K562 (cell line): ENCODE data around the gene DPP10. TPM values are rescaled to one million over a fixed set of nuclear protein-coding genes. Genes with fewer than 3 reads are reported as not detected.

Source experiments
- ATAC-seq: fragments of 200-7000 bp; cut with Tn5 transposase; 3 replicates; pipeline ENCODE4 v1.9.1; 2020; ENCODE audit warnings: moderate library complexity
- BruUV-seq: library from RNA; stranded (reverse); fragments of 400-500 nt; replicated peaks from 2 replicates; lab custom pipeline; 2021; lab: Mats Ljungman, UMichigan
- CTCF ChIA-PET: fragments of 300-600 bp; formaldehyde crosslinking; extraction: SDS; loops from one replicate; lab custom pipeline; 2021; ENCODE audit warnings: low intra/inter-chr PET ratio; lab: Yijun Ruan, JAX
- POLR2A ChIA-PET: fragments of 300-600, 350-650 bp; sonication (Branson Sonifier 250); formaldehyde crosslinking; extraction: SDS; loops from one replicate; lab custom pipeline; 2021; ENCODE audit warnings: antibody characterized with exemption, inconsistent platforms; lab: Yijun Ruan, JAX
- DNase-seq, 4 experiments: peaks; one replicate each; pipeline versions ENCODE4 v3.0.0 to v3.0.0-alpha.2; 2011 to 2018; ENCODE audit warnings: low spot score in 3 of 4, mixed read lengths in 3 of 4; ENCODE audit errors: extremely low read depth in 1 of 4
- FAIRE-seq: peaks from 2 replicates; lab custom pipeline; 2011; peaks lifted over from hg19 to GRCh38; lab: Jason Lieb, UNC
- H2AFZ ChIP-seq: 2 replicates; pipeline ENCODE4 v1.6.0; 2011; ENCODE audit warnings: low read depth, low read length, control low read depth, inconsistent platforms
- H3K27ac ChIP-seq: fragments of 200-600 bp; 3 replicates; pipeline ENCODE4 v1.8.0; 2011; ENCODE audit warnings: low read depth, mild to moderate bottlenecking, control low read depth, inconsistent platforms, low read length, moderate library complexity, mixed read lengths; ENCODE audit errors: extremely low read depth
- H3K27me3 ChIP-seq, 2 experiments: fragments of 300-600 bp in 1 of 2; 2 replicates in 1 of 2; 3 replicates in 1 of 2; pipeline versions ENCODE4 v1.6.0 to v1.8.0; 2011; ENCODE audit warnings: inconsistent platforms in 2 of 2, low read length in 2 of 2, mild to moderate bottlenecking in 1 of 2, mixed read lengths in 1 of 2, moderate library complexity in 1 of 2; ENCODE audit not compliant: control insufficient read depth in 2 of 2, insufficient read depth in 2 of 2
- H3K36me3 ChIP-seq: fragments of 300-600 bp; 3 replicates; pipeline ENCODE4 v1.8.0; 2011; ENCODE audit warnings: mild to moderate bottlenecking, low read length, inconsistent platforms; ENCODE audit not compliant: control insufficient read depth, insufficient read depth
- H3K4me1 ChIP-seq, 2 experiments: fragments of 200-600 bp in 1 of 2; replicated peaks in 1 of 2; 2 replicates in 1 of 2; 3 replicates in 1 of 2; pipeline versions ENCODE4 v1.5.1 to v1.8.0; 2011; ENCODE audit warnings: inconsistent platforms in 2 of 2, low read length in 2 of 2, mild to moderate bottlenecking in 1 of 2, mixed read lengths in 1 of 2, moderate library complexity in 1 of 2; ENCODE audit not compliant: control insufficient read depth in 2 of 2, insufficient read depth in 2 of 2
- H3K4me2 ChIP-seq: 2 replicates; pipeline ENCODE4 v1.6.1; 2011; ENCODE audit warnings: low read length, control low read depth, inconsistent platforms, mixed read lengths; ENCODE audit not compliant: insufficient read depth
- H3K4me3 ChIP-seq: fragments of 200-600 bp; sonication (generic), shearing (Covaris generic); 2 replicates; pipeline ENCODE4 v1.5.1; 2016; ENCODE audit warnings: control low read depth, inconsistent platforms
- H3K79me2 ChIP-seq: fragments of 200-600 bp; 3 replicates; pipeline ENCODE4 v1.8.0; 2011; ENCODE audit warnings: low read length, inconsistent platforms; ENCODE audit not compliant: control insufficient read depth, insufficient read depth
- H3K9ac ChIP-seq, 2 experiments: 2 replicates each; pipeline versions ENCODE4 v1.6.0 to v1.6.1; 2011; ENCODE audit warnings: low read depth in 2 of 2, low read length in 2 of 2, control low read depth in 1 of 2, inconsistent platforms in 1 of 2, mild to moderate bottlenecking in 1 of 2, mixed read lengths in 1 of 2; ENCODE audit not compliant: insufficient read depth in 1 of 2
- H3K9me1 ChIP-seq: one replicate; pipeline ENCODE4 v1.6.0; 2011; ENCODE audit warnings: inconsistent platforms, mild to moderate bottlenecking, low read length, moderate library complexity; ENCODE audit not compliant: control insufficient read depth, insufficient read depth
- H3K9me3 ChIP-seq: replicated peaks from 2 replicates; pipeline ENCODE4 v1.5.1; 2011; ENCODE audit warnings: low read depth, low read length, inconsistent platforms; ENCODE audit not compliant: control insufficient read depth, insufficient read depth
- H4K20me1 ChIP-seq: replicated peaks from 2 replicates; pipeline ENCODE4 v1.6.1; 2011; ENCODE audit warnings: low read length, inconsistent platforms, mixed read lengths; ENCODE audit not compliant: control insufficient read depth, insufficient read depth
- FOXM1 ChIP-seq, 2 experiments: fragments of 450-650 bp in 1 of 2; sonication (generic) in 1 of 2; formaldehyde crosslinking in 1 of 2; IDR thresholded peaks; 2 replicates each; pipeline versions ENCODE4 v1.6.1 to v1.9.0; 2017 to 2022; ENCODE audit warnings: low read depth in 2 of 2, mild to moderate bottlenecking in 2 of 2, missing genetic modification reagents in 1 of 2, moderate library complexity in 1 of 2
- JUN ChIP-seq, 2 experiments: sonication (generic) in 1 of 2; formaldehyde crosslinking in 1 of 2; IDR thresholded peaks; 2 replicates each; pipeline versions ENCODE4 v1.6.1 to v1.8.0; 2012 to 2022; ENCODE audit warnings: borderline replicate concordance in 2 of 2, mild to moderate bottlenecking in 2 of 2, improper control_type of control experiment in 1 of 2, low read depth in 1 of 2, low read length in 1 of 2, missing genetic modification reagents in 1 of 2
- MYNN ChIP-seq, 2 experiments: sonication (generic); formaldehyde crosslinking in 1 of 2; IDR thresholded peaks; 2 replicates each; pipeline versions ENCODE4 v1.5.0 to v1.6.1; 2016 to 2020; ENCODE audit warnings: antibody characterized with exemption in 1 of 2, missing genetic modification reagents in 1 of 2
- NUFIP1 ChIP-seq: fragments of 450-650 bp; IDR thresholded peaks from 2 replicates; pipeline ENCODE4 v1.6.1; 2018; ENCODE audit not compliant: partially characterized antibody
- OTX1 ChIP-seq: fragments of 450-650 bp; formaldehyde crosslinking; IDR thresholded peaks from 2 replicates; pipeline ENCODE4 v1.4.0; 2022; ENCODE audit warnings: mild to moderate bottlenecking
- RBM14 ChIP-seq: fragments of 200-400 bp; formaldehyde crosslinking; IDR thresholded peaks from 2 replicates; pipeline ENCODE4 v1.6.1; 2018; ENCODE audit warnings: low read depth, mild to moderate bottlenecking, low read length, moderate library complexity, borderline replicate concordance; ENCODE audit not compliant: insufficient read depth
- STAT5B ChIP-seq: fragments of 250-450 bp; sonication (Bioruptor Pico); IDR thresholded peaks from 2 replicates; pipeline ENCODE4 v1.8.0; 2021; ENCODE audit warnings: mild to moderate bottlenecking, inconsistent platforms
- TAF7 ChIP-seq: fragments of 450-650 bp; IDR thresholded peaks from 2 replicates; pipeline ENCODE4 v1.6.1; 2016; ENCODE audit warnings: missing genetic modification characterization, missing compliant biosample characterization
- U2AF1 ChIP-seq: fragments of 200-400 bp; formaldehyde crosslinking; optimal IDR thresholded peaks from 2 replicates; pipeline ENCODE3; 2017; ENCODE audit warnings: mild to moderate bottlenecking, low read depth, low read length, moderate library complexity
- ZNF384 ChIP-seq: IDR thresholded peaks from 2 replicates; pipeline ENCODE4 v1.6.1; 2012; ENCODE audit warnings: low read depth, low read length, improper control_type of control experiment
- ZNF76 ChIP-seq: fragments of 250-450 bp; sonication (Bioruptor Pico); IDR thresholded peaks from 2 replicates; pipeline ENCODE4 v1.4.0; 2020; ENCODE audit warnings: mild to moderate bottlenecking, moderate library complexity, borderline replicate concordance
- WGBS: fragments of 100-300 bp; shearing (Covaris generic); methylation state at CpG from one replicate; pipeline ENCODE4 v1.1.6; 2016; ENCODE audit warnings: low coverage, mixed read lengths; ENCODE audit not compliant: insufficient coverage; ENCODE audit errors: missing lambda C conversion rate; 5-methylcytosine and 5-hydroxymethylcytosine counted together
- in situ Hi-C: fragments of 300-500 bp; cut with MboI; formaldehyde crosslinking; loops from 4 replicates; pipeline ENCODE4 v1.15.0; 2018; ENCODE audit warnings: inconsistent platforms, mixed read lengths
- intact Hi-C: fragments of 100-400 bp; cut with micrococcal nuclease; formaldehyde crosslinking; loops from 2 replicates; pipeline ENCODE4 v1.14.2; 2022
- polyA plus RNA-seq, 8 experiments: library from polyadenylated mRNA; depleted of rRNA in 4 of 8; stranded (reverse) in 5 of 8; unstranded in 3 of 8; fragments of >200 nt; fragmentation: Nextera tagmentation in 2 of 8; fragmentation: Illumina TruSeq in 1 of 8; extraction: Ambion mirVana in 2 of 8; extraction: Trizol in 1 of 8; gene quantifications; 2 replicates each; pipeline versions ENCODE4 v1.2.1 to v1.2.3, GENCODE V29; 2011 to 2014; ENCODE audit warnings: inconsistent platforms in 1 of 8, missing spikeins in 1 of 8
- total RNA-seq, 7 experiments: library from RNA; depleted of rRNA in 6 of 7; stranded (reverse); fragments of >200 nt in 6 of 7; fragmentation: Illumina TruSeq in 2 of 7; extraction: Trizol in 2 of 7; gene quantifications; 2 replicates each; pipeline versions ENCODE4 v1.2.1 to v1.2.3, GENCODE V29; 2011 to 2021; ENCODE audit warnings: low replicate concordance in 1 of 7
- TF ChIP-seq, protein P1 (sequence below): fragments of 250-450 bp; sonication (Bioruptor Pico); IDR thresholded peaks from 2 replicates; pipeline ENCODE4 v1.9.0; 2021; ENCODE audit warnings: mild to moderate bottlenecking, inconsistent platforms

The DPP10 gene
- total and polyA plus RNA-seq, 9 of the 15 experiments (the other 6 are each of a cell fraction or from before 2014, with no cell fraction given) = not detected

DNA sequence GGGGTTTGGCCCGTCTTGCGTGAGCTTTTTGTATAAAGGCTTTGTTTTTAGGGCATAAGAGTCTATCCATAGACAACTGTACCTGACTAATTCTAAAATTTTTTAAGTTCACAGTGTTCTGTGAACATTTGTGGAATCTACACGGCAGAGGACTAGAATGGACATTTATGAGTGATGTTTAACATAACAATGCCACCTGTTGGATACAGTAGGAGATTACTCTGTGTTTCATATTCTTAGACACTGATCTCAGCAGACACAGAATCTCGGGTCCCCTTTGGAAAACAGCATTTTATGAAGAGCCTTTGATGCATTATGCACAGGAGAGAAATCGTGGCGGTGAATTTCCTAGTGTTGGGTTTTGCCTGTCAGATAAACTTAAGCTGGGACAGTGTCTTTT lies 752.2 kb downstream of the DPP10 start:
- WGBS = 0% methylated on average over 6 of the region's 6 CpGs
- ChIA-PET POLR2A (no interaction called here), CTCF (no interaction called here)
- H3K9ac ChIP-seq = no peak overlapping the region
- no peak overlapping the region for H2AFZ ChIP-seq
- BruUV-seq = no TSS peak
- no peaks in the 10 kb centered on the region for H3K36me3 ChIP-seq
- DNase-seq (no peak), ATAC-seq (no peak), FAIRE-seq (no peak)
- H3K9me3 ChIP-seq = no peaks in the 10 kb centered on the region
- no peaks in the 10 kb centered on the region for H4K20me1 ChIP-seq
- H3K27me3 ChIP-seq = no peaks in the 10 kb centered on the region
- no peaks in the 10 kb centered on the region for H3K4me1 ChIP-seq
- in situ Hi-C loops = no loop called here
- H3K79me2 ChIP-seq = no peaks in the 10 kb centered on the region
- no peak overlapping the region for H3K27ac ChIP-seq
- no peak overlapping the region for H3K4me2 ChIP-seq
- H3K4me3 ChIP-seq = no peak overlapping the region
- intact Hi-C loops = no loop called here
- H3K9me1 ChIP-seq = no peaks in the 10 kb centered on the region
- no peak for TF ChIP-seq STAT5B (CRISPR knock-in tag)
- TF ChIP-seq NUFIP1 = no peak
- TF ChIP-seq U2AF1 = no peak
- TF ChIP-seq TAF7 (tag) = no peak
- TF ChIP-seq FOXM1 (IDR thresholded peaks at IDR 0.05; ENCODE audit: low read depth) = no peak
- no peak for TF ChIP-seq FOXM1 (CRISPR knock-in tag; IDR thresholded peaks at IDR 0.05; ENCODE audit: low read depth)
- TF ChIP-seq MYNN (IDR thresholded peaks at IDR 0.05) = no peak
- TF ChIP-seq MYNN (CRISPR knock-in tag; IDR thresholded peaks at IDR 0.05) = no peak
- TF ChIP-seq OTX1 (CRISPR knock-in tag) = no peak
- no peak for TF ChIP-seq ZNF384
- TF ChIP-seq JUN (IDR thresholded peaks at IDR 0.05; ENCODE audit: borderline replicate concordance, low read depth, low read length) = no peak
- TF ChIP-seq JUN (CRISPR knock-in tag; IDR thresholded peaks at IDR 0.05; ENCODE audit: borderline replicate concordance) = no peak
- TF ChIP-seq ZNF76 (CRISPR knock-in tag) = no peak
- TF ChIP-seq, protein P1, sequence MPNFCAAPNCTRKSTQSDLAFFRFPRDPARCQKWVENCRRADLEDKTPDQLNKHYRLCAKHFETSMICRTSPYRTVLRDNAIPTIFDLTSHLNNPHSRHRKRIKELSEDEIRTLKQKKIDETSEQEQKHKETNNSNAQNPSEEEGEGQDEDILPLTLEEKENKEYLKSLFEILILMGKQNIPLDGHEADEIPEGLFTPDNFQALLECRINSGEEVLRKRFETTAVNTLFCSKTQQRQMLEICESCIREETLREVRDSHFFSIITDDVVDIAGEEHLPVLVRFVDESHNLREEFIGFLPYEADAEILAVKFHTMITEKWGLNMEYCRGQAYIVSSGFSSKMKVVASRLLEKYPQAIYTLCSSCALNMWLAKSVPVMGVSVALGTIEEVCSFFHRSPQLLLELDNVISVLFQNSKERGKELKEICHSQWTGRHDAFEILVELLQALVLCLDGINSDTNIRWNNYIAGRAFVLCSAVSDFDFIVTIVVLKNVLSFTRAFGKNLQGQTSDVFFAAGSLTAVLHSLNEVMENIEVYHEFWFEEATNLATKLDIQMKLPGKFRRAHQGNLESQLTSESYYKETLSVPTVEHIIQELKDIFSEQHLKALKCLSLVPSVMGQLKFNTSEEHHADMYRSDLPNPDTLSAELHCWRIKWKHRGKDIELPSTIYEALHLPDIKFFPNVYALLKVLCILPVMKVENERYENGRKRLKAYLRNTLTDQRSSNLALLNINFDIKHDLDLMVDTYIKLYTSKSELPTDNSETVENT (CRISPR knock-in tag) = no peak
- TF ChIP-seq RBM14 = no peak
